Smooth muscle cell (in vitro differentiated cells): ENCODE results near the gene CIDEB. TPM values are rescaled to one million over a fixed set of nuclear protein-coding genes. Genes with fewer than 3 reads are reported as not detected.

Source experiments
- DNase-seq: peaks from one replicate; lab custom pipeline; 2025; ENCODE audit not compliant: unreplicated experiment; lab: John Stamatoyannopoulos, UW
- H2AFZ ChIP-seq: fragments of 200-600 bp; sonication (generic); 2 replicates; pipeline ENCODE4 v1.6.0; 2016; ENCODE audit warnings: antibody characterized with exemption, low read depth, mild to moderate bottlenecking
- H3F3A ChIP-seq: fragments of 200-600 bp; sonication (generic); 2 replicates; pipeline ENCODE4 v1.6.0; 2017; ENCODE audit warnings: antibody characterized with exemption, low read depth
- H3K27ac ChIP-seq: fragments of 200-600 bp; sonication (generic); 2 replicates; pipeline ENCODE4 v1.5.1; 2016; ENCODE audit warnings: low read depth, mild to moderate bottlenecking
- H3K27me3 ChIP-seq: fragments of 200-600 bp; sonication (generic); 2 replicates; pipeline ENCODE4 v1.6.1; 2016; ENCODE audit warnings: low read depth, mild to moderate bottlenecking
- H3K36me3 ChIP-seq: fragments of 200-600 bp; sonication (generic); 2 replicates; pipeline ENCODE4 v1.5.1; 2016; ENCODE audit warnings: low read depth
- H3K4me1 ChIP-seq: fragments of 200-600 bp; sonication (generic); 2 replicates; pipeline ENCODE4 v1.5.1; 2016; ENCODE audit warnings: low read depth
- H3K4me2 ChIP-seq: fragments of 200-600 bp; sonication (generic); 2 replicates; pipeline ENCODE4 v1.6.0; 2016; ENCODE audit warnings: mild to moderate bottlenecking
- H3K4me3 ChIP-seq: fragments of 200-600 bp; sonication (generic); 2 replicates; pipeline ENCODE4 v1.5.1; 2016; ENCODE audit warnings: mild to moderate bottlenecking
- H3K79me2 ChIP-seq: fragments of 200-600 bp; sonication (generic); 2 replicates; pipeline ENCODE4 v1.6.0; 2016; ENCODE audit warnings: low read depth, mild to moderate bottlenecking
- H3K9ac ChIP-seq: fragments of 200-600 bp; sonication (generic); 2 replicates; pipeline ENCODE4 v1.6.0; 2016; ENCODE audit warnings: low read depth
- H3K9me3 ChIP-seq: fragments of 200-600 bp; sonication (generic); replicated peaks from 2 replicates; pipeline ENCODE4 v1.5.1; 2016; ENCODE audit warnings: low read depth
- H4K20me1 ChIP-seq: fragments of 200-600 bp; sonication (generic); 2 replicates; pipeline ENCODE4 v1.6.0; 2016; ENCODE audit warnings: low read depth
- WGBS: methylation state at CpG from one replicate; pipeline ENCODE4 v1.1.7; 2016; ENCODE audit warnings: low lambda C conversion rate; 5-methylcytosine and 5-hydroxymethylcytosine counted together
- polyA plus RNA-seq: library from polyadenylated mRNA; unstranded; fragments of >200 nt; fragmentation: Nextera tagmentation; extraction: Ambion mirVana; gene quantifications from 2 replicates; pipeline ENCODE4 v1.2.1, GENCODE V29; 2016
- total RNA-seq: library from RNA; depleted of rRNA; stranded (reverse); fragments of >200 nt; gene quantifications from 2 replicates; pipeline ENCODE4 v1.2.3, GENCODE V29; 2014
- TF ChIP-seq, protein P1 (sequence below): fragments of 200-600 bp; sonication (generic); IDR thresholded peaks from 2 replicates; pipeline ENCODE4 v1.5.1; 2017; ENCODE audit warnings: borderline replicate concordance, mild to moderate bottlenecking, antibody characterized with exemption; ENCODE audit not compliant: insufficient read depth, poor library complexity, severe bottlenecking

Gene CIDEB
- total and polyA plus RNA-seq, 2 experiments from 2014 or later, result not detected

DNA sequence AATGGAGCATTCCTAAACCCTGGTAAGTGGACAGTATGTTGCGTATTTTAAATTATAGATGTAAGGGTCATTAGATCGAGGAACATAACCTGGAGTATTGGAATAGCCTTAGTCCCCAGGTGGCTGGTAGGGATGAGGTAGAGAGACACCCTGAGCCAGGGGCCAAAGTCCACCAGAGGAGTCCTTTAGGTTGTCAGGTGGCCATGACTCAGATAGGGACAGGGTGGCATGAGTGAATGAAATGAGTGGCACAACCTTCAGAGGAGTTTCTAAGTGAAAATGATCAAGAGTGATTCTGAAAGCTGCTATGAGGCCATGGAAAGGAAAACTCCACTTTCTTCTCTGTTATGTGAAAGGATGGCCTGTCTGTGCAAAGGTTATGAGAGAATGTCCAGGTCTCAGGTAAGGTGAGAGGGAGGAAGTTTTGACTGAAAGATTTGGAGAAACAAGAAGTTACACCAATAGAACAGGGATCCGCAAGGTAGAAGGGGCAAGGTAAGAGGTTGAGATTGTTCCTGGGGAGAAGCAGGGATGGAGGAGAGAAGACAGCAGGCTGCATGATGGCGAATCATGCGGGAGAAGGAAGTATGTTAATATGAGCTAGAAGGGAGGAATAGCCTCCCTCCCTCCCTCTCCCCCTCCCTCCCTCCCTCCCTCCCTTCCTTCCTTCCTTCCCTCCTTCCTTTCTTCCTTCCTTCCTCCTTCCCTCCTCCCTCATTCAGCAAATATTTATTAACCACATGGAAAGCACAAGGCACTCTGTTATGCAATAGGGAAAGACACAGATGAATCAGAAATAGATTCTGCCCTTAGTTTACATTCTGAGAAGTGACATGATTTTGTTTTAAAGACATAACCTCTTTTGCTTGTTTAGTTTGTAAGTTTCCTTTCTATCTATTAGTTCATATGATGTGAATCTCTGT, 46.0 kb upstream of the CIDEB start:
- Histone ChIP-seq H4K20me1 (no peaks in the 10 kb centered on the region), H3K4me3 (no peak overlapping the region), H3K27me3 (peaks cover 46% of the 10 kb centered on the region), H3K4me1 (no peaks in the 10 kb centered on the region), H3F3A (no peaks in the 10 kb centered on the region), H3K36me3 (no peaks in the 10 kb centered on the region), H3K27ac (peak overlapping the region; percentile 33), H2AFZ (no peak overlapping the region), H3K9ac (no peak overlapping the region), H3K9me3 (no peaks in the 10 kb centered on the region), H3K4me2 (no peak overlapping the region), H3K79me2 (no peaks in the 10 kb centered on the region)
- DNase-seq, result no peak
- WGBS, result 52% methylated on average over 5 of the region's 5 CpGs
- TF ChIP-seq, protein P1, sequence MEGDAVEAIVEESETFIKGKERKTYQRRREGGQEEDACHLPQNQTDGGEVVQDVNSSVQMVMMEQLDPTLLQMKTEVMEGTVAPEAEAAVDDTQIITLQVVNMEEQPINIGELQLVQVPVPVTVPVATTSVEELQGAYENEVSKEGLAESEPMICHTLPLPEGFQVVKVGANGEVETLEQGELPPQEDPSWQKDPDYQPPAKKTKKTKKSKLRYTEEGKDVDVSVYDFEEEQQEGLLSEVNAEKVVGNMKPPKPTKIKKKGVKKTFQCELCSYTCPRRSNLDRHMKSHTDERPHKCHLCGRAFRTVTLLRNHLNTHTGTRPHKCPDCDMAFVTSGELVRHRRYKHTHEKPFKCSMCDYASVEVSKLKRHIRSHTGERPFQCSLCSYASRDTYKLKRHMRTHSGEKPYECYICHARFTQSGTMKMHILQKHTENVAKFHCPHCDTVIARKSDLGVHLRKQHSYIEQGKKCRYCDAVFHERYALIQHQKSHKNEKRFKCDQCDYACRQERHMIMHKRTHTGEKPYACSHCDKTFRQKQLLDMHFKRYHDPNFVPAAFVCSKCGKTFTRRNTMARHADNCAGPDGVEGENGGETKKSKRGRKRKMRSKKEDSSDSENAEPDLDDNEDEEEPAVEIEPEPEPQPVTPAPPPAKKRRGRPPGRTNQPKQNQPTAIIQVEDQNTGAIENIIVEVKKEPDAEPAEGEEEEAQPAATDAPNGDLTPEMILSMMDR, result no peak

DNA sequence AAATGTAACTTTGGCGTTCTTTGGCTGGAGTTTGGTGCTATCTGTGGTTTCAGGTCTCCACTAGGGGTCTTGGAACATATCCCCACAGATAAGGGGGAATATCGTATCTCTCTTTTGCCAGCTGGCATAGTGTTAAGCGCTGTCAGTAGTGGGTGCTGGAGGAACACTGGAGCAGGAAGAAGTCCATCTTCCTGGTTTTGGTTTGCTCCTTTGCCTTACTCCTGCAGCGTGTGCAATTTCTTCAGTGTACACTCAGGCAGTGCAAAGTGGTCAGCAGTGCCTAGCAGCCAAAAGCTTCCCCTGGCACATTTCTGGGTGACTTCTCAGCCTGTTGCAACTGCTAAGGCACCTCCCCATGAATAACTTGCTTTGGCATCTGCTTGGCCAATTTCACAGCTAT, 43.7 kb upstream of the CIDEB start:
- Histone ChIP-seq H3K4me2 (no peak overlapping the region), H3K36me3 (no peaks in the 10 kb centered on the region), H4K20me1 (no peaks in the 10 kb centered on the region), H3K4me3 (no peak overlapping the region), H3K27ac (no peak overlapping the region), H3K4me1 (no peaks in the 10 kb centered on the region), H3K27me3 (peaks cover 67% of the 10 kb centered on the region), H2AFZ (no peak overlapping the region), H3K9ac (no peak overlapping the region), H3F3A (no peaks in the 10 kb centered on the region), H3K9me3 (no peaks in the 10 kb centered on the region), H3K79me2 (no peaks in the 10 kb centered on the region)
- no peak for DNase-seq
- 37% methylated on average over 4 of the region's 4 CpGs for WGBS
- TF ChIP-seq, protein P1, result no peak

DNA sequence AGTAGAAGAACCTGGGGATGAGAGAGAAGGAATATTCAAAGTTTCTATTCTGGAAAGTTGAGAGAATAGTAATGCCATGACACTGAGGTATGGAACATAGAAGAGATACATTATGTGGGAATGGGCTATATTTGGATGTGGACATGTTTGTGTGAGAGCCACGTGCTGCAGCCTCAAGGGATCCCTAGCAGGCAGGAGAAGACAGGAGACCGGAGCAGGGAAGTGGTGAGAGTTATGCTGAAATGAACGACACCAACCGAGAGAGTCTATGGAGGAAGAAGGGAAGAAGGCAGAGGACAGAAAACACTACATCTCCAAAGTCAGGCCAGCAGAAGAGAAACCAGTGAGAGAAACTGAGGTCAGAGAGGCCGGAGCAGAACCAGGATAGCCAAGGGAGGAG, 42.0 kb upstream of the CIDEB start:
- Histone ChIP-seq H4K20me1 (no peaks in the 10 kb centered on the region), H2AFZ (no peak overlapping the region), H3K4me2 (no peak overlapping the region), H3K9ac (no peak overlapping the region), H3K27ac (no peak overlapping the region), H3K4me1 (no peaks in the 10 kb centered on the region), H3K36me3 (no peaks in the 10 kb centered on the region), H3K79me2 (no peaks in the 10 kb centered on the region), H3K27me3 (peaks cover 79% of the 10 kb centered on the region), H3K9me3 (no peaks in the 10 kb centered on the region), H3K4me3 (no peak overlapping the region), H3F3A (no peaks in the 10 kb centered on the region)
- no peak for DNase-seq
- WGBS, result 72% methylated on average over 5 of the region's 5 CpGs
- TF ChIP-seq, protein P1, result no peak
